NCI-H226 (cell line): ENCODE measurements around the gene MICALL2.

Experiments
- DNase-seq: peaks from one replicate; pipeline ENCODE4 v3.0.0-alpha.2; 2015

MICALL2 gene

DNA sequence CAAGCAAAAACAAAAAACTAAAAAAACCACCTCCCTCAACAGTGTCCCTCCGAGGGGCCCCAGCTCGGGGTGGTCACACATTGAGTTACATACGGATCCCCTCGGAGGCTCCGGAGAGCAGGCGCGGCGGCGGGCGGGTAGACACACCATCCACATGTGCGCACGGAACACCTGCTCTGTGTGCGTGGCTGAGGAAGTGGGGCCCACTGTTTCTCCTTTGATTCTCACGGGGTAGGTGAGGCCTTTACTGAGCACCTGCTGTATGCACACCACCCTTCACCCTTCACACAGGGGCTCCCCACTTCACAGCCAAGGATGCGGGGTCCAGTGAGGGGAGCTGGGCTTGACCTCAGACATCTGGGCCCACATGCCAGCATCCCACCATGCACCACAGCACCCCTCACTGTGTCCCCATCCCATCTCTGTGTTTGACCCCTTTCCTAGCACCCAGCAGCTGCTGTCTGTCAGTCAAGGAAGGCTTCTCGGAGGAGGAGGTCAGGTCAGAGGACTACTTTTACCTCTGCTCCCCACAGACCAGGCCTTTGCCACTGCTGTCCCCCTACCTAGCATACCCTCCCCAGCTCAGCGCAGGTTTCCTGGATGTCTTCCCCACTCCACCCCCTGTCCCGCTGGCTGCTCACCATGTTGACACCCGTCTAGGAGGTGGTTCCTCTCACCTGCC lies 71.1 kb downstream of the MICALL2 start:
- DNase-seq = no peak

DNA sequence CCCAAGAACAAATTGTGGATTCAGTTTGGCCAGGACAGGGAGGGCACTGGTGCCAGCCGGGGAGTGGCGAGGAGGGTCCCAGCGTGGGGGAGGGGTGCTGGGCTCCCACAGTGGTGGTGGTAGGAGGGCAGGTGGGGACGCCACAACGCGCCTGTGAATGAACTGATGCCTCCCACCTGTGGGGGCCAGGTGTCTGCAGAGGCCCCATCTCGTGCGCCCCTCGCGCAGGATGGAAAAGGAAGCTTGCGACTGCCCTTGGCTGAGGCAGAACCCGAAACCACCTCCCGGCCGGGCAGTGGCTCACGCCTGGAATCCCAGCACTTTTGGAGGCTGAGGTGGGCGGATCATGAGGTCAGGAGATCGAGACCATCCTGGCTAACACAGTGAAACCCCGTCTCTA lies 72.0 kb downstream of the MICALL2 start:
- DNase-seq = no peak

DNA sequence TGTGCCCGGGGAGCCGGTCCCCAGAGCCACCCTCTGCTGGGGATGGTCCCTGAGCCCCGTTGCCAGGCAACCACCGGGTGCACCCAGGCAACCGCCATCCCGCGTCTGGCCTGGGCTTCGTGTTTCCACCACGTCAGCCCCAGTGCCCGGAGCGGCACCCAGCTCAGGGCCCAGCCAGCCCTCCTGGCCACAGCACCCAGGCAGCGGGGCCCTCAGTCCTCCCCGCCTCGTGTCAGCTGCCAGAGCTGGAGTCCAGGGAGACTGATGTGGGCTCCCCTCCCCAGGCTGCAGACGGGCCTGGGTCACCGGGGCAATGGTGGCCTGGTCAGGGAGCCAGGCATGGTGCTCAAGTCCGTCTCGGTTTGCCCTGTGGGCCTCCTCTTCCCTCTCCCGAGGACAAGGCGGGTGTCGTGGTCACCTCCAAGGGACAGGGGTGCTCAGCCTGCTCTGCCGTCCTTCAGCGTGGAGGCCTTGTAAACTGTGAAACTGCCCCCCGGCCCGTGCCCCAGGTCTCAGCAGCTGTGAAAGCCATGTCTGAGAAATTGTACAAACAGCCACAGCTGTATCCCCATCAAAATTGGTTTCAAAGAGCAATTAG lies 72.5 kb downstream of the MICALL2 start:
- no peak for DNase-seq

DNA sequence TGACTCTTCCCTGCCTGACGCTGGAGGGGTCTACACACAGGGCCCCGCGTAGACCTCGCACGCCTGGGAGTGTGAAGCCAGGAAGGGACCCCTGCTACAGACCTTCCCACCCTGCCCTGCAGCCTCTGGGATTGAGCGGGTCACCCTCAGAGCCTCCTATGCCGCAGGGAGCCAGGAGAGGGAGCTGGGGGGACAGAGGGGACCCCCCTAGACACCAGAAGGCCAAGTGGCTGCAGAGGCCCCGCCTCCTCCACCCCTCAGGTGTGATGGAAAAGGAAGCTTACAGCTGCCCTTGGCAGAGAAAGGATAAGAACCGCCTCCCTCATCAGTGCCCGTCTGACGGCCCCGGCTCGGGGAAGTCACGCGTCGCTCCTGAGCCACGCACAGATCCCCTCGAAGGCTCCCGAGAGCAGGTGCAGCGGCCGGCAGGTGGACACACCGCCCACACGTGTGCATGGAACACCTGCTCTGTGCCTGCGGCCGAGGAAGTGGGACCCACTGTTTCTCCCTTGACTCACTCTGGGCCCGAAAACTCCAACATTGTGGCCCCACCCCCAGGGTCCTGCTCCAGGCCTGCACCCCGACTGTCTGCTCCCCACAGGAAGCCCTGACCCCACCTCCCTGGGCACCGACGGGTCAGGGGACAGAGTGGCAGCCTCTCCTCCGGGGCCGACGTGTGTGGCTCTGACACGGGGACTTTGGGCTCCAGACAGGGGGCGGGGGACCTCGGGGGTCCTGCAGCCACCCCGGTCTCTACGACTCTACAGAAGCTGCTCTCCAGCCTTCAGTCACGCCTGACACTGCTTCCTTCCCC lies 73.3 kb downstream of the MICALL2 start:
- DNase-seq = no peak

DNA sequence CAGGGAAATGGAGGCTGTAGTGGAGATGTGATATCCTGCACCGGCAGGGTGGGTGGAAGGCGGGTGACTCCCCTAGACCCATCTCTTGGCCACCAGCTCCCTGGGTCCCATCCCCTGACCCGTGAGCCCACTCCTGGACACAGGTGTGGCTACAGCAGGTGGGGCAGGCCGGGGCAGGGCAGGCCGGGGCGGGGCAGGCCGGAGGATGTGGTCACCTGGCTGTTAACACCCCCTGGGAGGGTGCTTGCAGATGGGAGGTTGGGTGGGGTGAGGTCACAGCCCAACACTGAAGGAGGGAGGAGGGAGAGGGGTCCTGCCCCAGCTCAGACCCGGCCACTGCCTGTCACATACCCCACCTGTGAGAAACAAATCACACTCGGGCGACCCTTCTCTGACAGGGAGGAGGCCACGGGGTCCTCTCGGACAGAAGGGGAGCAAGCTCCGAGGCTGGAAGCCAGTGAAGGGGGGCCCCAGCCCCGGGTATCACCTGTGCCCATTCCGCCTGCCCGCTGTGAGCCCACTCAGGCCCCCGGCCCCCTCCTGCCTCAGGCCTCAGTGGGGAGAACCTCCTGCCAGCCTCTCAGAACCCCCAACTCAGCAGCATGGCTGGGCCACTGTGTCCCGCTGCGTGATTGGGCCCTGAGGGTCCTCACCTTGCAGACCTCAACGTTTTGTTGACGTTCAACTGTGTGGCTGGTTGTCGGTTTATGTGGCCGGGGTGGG lies 74.0 kb downstream of the MICALL2 start:
- no peak for DNase-seq
